SK-N-SH treated with all-trans-retinoic acid at 6 μM for 48 hours (cell line): ENCODE measurements around the gene CYP3A5.

Experiments used
- ATAC-seq: fragments of 200-7000 bp; cut with Tn5 transposase; 3 replicates; pipeline ENCODE4 v1.9.1; 2020; ENCODE audit warnings: mild to moderate bottlenecking, moderate library complexity
- ARNTL ChIP-seq: fragments of 450-650 bp; formaldehyde crosslinking; IDR thresholded peaks from 2 replicates; pipeline ENCODE4 v1.5.0; 2020; ENCODE audit warnings: low read depth, mild to moderate bottlenecking, moderate library complexity, borderline replicate concordance
- BACH2 ChIP-seq: fragments of 250-450 bp; sonication (Bioruptor Pico); IDR thresholded peaks from 2 replicates; pipeline ENCODE4 v1.9.0; 2021; ENCODE audit warnings: mild to moderate bottlenecking, borderline replicate concordance
- CREB5 ChIP-seq: fragments of 250-450 bp; sonication (Bioruptor Pico); IDR thresholded peaks from 2 replicates; pipeline ENCODE4 v1.5.1; 2020; ENCODE audit warnings: low read depth, mild to moderate bottlenecking, moderate library complexity
- CSDC2 ChIP-seq: fragments of 250-450 bp; sonication (Bioruptor Pico); IDR thresholded peaks from 2 replicates; pipeline ENCODE4 v1.5.0; 2020; ENCODE audit warnings: mild to moderate bottlenecking, moderate library complexity
- ESRRG ChIP-seq: fragments of 250-450 bp; sonication (Bioruptor Pico); IDR thresholded peaks from 2 replicates; pipeline ENCODE4 v1.6.1; 2021; ENCODE audit warnings: mild to moderate bottlenecking
- GLIS3 ChIP-seq: fragments of 250-450 bp; sonication (Bioruptor Pico); IDR thresholded peaks from 2 replicates; pipeline ENCODE4 v1.5.0; 2020; ENCODE audit warnings: mild to moderate bottlenecking, moderate library complexity
- OSR1 ChIP-seq: fragments of 250-450 bp; sonication (Bioruptor Pico); IDR thresholded peaks from 2 replicates; pipeline ENCODE4 v1.8.0; 2022; ENCODE audit warnings: moderate library complexity, mild to moderate bottlenecking, inconsistent platforms
- PATZ1 ChIP-seq: fragments of 250-450 bp; sonication (Bioruptor Pico); IDR thresholded peaks from 2 replicates; pipeline ENCODE4 v1.8.0; 2020; ENCODE audit warnings: mild to moderate bottlenecking, moderate library complexity, borderline replicate concordance
- PPARA ChIP-seq: fragments of 250-450 bp; sonication (Bioruptor Pico); IDR thresholded peaks from 2 replicates; pipeline ENCODE4 v1.5.0; 2020; ENCODE audit warnings: mild to moderate bottlenecking, borderline replicate concordance
- RARB ChIP-seq: fragments of 250-450 bp; sonication (Bioruptor Pico); IDR thresholded peaks from 2 replicates; pipeline ENCODE4 v1.8.0; 2021; ENCODE audit warnings: mild to moderate bottlenecking, moderate library complexity
- SNAI2 ChIP-seq: fragments of 250-450 bp; sonication (Bioruptor Pico); IDR thresholded peaks from 2 replicates; pipeline ENCODE4 v1.5.0; 2020; ENCODE audit warnings: mild to moderate bottlenecking, moderate library complexity
- TCF4 ChIP-seq: fragments of 250-450 bp; sonication (Bioruptor Pico); IDR thresholded peaks from 2 replicates; pipeline ENCODE4 v1.8.0; 2021; ENCODE audit warnings: mild to moderate bottlenecking, moderate library complexity, borderline replicate concordance
- TOX ChIP-seq: fragments of 250-450 bp; sonication (Bioruptor Pico); IDR thresholded peaks from 2 replicates; pipeline ENCODE4 v1.8.0; 2021; ENCODE audit warnings: mild to moderate bottlenecking, moderate library complexity, borderline replicate concordance
- TSHZ2 ChIP-seq: fragments of 250-450 bp; sonication (Bioruptor Pico); IDR thresholded peaks from 2 replicates; pipeline ENCODE4 v1.5.0; 2020; ENCODE audit warnings: mild to moderate bottlenecking, moderate library complexity
- ZC3H10 ChIP-seq: fragments of 250-450 bp; sonication (Bioruptor Pico); IDR thresholded peaks from 2 replicates; pipeline ENCODE4 v1.5.1; 2021; ENCODE audit warnings: mild to moderate bottlenecking, moderate library complexity
- ZFP3 ChIP-seq: fragments of 250-450 bp; sonication (Bioruptor Pico); IDR thresholded peaks from 2 replicates; pipeline ENCODE4 v1.5.0; 2020; ENCODE audit warnings: mild to moderate bottlenecking, moderate library complexity
- ZFP30 ChIP-seq: fragments of 450-650 bp; formaldehyde crosslinking; IDR thresholded peaks from 2 replicates; pipeline ENCODE4 v1.5.0; 2022; ENCODE audit warnings: mild to moderate bottlenecking, moderate library complexity
- ZNF565 ChIP-seq: fragments of 450-650 bp; formaldehyde crosslinking; conservative IDR thresholded peaks from 2 replicates; pipeline ENCODE4 v1.5.0; 2020; ENCODE audit warnings: low read depth, mild to moderate bottlenecking, moderate library complexity
- ZNF8 ChIP-seq: fragments of 450-650 bp; formaldehyde crosslinking; IDR thresholded peaks from 2 replicates; pipeline ENCODE4 v1.5.0; 2020; ENCODE audit warnings: mild to moderate bottlenecking, moderate library complexity
- TF ChIP-seq, protein P1 (sequence below): fragments of 250-450 bp; sonication (Bioruptor Pico); IDR thresholded peaks from 2 replicates; pipeline ENCODE4 v1.5.1; 2021; ENCODE audit warnings: mild to moderate bottlenecking, moderate library complexity

Gene CYP3A5

DNA sequence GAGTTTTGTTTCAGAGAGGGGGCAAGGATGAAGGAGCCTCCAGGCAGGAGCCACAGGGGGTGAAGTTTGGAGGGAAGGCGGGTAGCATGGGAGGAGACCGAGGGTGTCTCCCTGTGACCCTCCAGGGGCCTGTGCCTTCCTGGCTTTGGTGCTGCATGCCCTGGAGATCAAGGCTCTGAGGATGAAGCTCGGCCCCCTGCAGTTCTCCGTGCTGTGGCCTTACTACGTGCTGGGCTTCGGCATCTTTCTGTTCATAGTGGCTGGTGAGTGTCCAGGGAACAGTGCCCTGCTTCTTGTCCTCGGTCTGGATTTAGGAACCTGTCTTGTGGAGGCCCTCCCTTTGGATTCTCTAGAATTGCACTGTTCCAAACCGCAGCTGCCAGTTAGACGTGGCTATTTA, 72.2 kb downstream of the CYP3A5 start:
- TF ChIP-seq OSR1 (CRISPR knock-in tag) (no peak), ZC3H10 (CRISPR knock-in tag) (no peak), ESRRG (CRISPR knock-in tag) (no peak), BACH2 (CRISPR knock-in tag) (no peak), ZFP3 (CRISPR knock-in tag) (no peak)
- no peak for ATAC-seq

- TF ChIP-seq ZFP3 (CRISPR knock-in tag) (no peak), PATZ1 (CRISPR knock-in tag) (no peak), ESRRG (CRISPR knock-in tag) (no peak), ARNTL (CRISPR knock-in tag) (no peak), TCF4 (CRISPR knock-in tag) (no peak), PPARA (CRISPR knock-in tag) (no peak), CREB5 (no peak), ZNF8 (CRISPR knock-in tag) (no peak), OSR1 (CRISPR knock-in tag) (no peak), ZC3H10 (CRISPR knock-in tag) (no peak), ZFP30 (CRISPR knock-in tag) (no peak), TSHZ2 (CRISPR knock-in tag) (no peak), TOX (CRISPR knock-in tag) (no peak), CSDC2 (CRISPR knock-in tag) (no peak)
- TF ChIP-seq, protein P1, sequence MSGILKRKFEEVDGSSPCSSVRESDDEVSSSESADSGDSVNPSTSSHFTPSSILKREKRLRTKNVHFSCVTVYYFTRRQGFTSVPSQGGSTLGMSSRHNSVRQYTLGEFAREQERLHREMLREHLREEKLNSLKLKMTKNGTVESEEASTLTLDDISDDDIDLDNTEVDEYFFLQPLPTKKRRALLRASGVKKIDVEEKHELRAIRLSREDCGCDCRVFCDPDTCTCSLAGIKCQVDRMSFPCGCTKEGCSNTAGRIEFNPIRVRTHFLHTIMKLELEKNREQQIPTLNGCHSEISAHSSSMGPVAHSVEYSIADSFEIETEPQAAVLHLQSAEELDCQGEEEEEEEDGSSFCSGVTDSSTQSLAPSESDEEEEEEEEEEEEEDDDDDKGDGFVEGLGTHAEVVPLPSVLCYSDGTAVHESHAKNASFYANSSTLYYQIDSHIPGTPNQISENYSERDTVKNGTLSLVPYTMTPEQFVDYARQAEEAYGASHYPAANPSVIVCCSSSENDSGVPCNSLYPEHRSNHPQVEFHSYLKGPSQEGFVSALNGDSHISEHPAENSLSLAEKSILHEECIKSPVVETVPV: no peak
- no peak for ATAC-seq
These were observed 73.3 kb downstream of the CYP3A5 start for GRCh38 chr7:99606531-99606930.

DNA sequence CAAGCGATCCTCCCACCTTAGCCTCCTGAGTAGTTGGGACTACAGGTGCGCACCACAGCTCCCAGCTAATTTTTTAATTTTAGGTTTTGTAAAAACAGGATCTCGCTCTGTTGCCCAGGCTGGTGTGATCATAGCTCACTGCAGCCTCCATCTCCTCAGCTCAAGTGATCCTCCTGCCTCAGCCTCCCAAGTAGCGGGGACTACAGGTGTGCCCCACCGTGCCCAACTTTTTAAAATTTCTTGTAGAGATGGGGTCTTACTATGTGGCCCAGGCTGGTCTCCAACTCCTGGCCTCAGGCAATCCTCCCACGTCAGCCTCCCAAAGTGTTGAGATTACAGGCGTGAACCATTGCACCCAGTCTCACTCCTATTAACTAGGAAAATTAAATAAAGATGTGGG, 74.3 kb downstream of the CYP3A5 start:
- ATAC-seq: no peak
- TF ChIP-seq, protein P1: no peak
- TF ChIP-seq RARB (CRISPR knock-in tag): no peak
- TF ChIP-seq ZFP30 (CRISPR knock-in tag): no peak
- TF ChIP-seq GLIS3 (CRISPR knock-in tag): no peak
- no peak for TF ChIP-seq PATZ1 (CRISPR knock-in tag)
- no peak for TF ChIP-seq TSHZ2 (CRISPR knock-in tag)
- no peak for TF ChIP-seq BACH2 (CRISPR knock-in tag)
- TF ChIP-seq SNAI2 (CRISPR knock-in tag): no peak
- TF ChIP-seq PPARA (CRISPR knock-in tag): no peak
- no peak for TF ChIP-seq ZNF565 (CRISPR knock-in tag)
